HG03097 (cell line): ENCODE results near the gene NOL6.
"Not testable (repeated sequence)": the region's sequence is repeated elsewhere in the genome, so short reads cannot be mapped to it uniquely, and the experiment has no call there.

ENCODE experiments used
- ATAC-seq: cut with Tn5 transposase; IDR thresholded peaks from one replicate; pipeline ENCODE4 v1.9.1; 2021; ENCODE audit not compliant: unreplicated experiment, low FRiP score

The NOL6 gene

DNA sequence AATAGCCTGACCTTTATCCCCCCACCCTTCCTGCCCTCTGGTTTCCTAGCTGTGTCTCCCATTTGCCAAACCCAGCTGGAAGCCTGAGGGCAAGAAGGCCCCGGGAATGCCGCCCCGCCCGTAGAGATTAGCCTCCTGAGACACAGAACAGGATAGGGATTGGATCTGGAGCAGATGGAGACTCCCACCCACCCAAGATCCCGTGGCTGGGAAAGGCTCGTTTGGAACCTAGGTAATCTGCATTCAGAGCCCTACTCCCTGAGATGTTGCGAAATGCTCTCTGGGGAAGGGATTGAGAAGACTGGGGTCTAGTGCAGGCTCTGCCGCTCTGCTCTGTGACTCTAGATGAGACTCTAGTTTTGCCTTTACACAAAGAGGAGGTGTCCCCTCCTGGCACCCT is 37.3 kb downstream of the NOL6 start:
- ATAC-seq, result no peak

- no peak for ATAC-seq
These were observed 37.9 kb downstream of the NOL6 start for GRCh38 chr9:33435821-33436277.

GRCh38 chr9:33434317-33435105 is 39.2 kb downstream of the NOL6 start:
- ATAC-seq, result no peak

DNA sequence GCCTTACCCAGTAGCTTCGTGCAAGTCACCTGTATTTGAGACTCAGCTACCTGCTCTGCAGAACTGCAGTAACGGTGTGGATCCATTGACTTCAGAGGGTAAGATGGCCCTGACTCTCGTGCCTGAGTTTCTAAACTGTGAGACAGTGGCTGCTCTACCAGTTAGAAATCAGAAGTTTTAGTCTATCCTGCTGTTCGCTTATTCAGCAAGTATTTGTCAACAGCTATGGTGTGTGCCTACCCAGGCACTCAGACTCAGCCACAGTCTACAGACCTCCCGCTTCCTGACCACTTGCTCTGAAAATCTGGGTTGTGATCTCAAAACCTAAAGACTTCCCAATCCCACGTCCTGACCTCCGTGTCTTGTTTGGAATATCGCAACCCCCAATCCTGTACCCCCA is 39.9 kb downstream of the NOL6 start:
- no peak for ATAC-seq

- no peak for ATAC-seq
These were observed 42.3 kb downstream of the NOL6 start for GRCh38 chr9:33431420-33431819.

DNA sequence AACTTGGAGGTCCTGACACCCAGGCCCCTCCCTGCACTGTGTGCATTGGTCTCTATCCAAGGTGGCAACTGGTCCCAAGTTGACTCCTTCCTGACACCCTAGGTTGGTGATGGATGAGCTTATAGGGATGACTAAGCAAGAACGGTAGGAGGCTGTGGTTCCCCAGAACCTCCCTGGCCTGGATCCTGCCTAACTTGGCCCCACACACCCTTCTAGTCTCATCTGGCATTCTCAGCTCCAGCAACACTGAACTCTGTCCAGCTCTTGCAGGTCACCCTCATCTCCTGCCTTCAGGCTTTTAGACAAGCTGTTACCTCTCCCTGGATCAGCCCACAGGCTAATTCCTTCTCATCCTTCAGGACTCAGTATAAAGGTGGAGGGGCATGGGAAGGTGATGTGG is 42.8 kb downstream of the NOL6 start:
- no peak for ATAC-seq

DNA sequence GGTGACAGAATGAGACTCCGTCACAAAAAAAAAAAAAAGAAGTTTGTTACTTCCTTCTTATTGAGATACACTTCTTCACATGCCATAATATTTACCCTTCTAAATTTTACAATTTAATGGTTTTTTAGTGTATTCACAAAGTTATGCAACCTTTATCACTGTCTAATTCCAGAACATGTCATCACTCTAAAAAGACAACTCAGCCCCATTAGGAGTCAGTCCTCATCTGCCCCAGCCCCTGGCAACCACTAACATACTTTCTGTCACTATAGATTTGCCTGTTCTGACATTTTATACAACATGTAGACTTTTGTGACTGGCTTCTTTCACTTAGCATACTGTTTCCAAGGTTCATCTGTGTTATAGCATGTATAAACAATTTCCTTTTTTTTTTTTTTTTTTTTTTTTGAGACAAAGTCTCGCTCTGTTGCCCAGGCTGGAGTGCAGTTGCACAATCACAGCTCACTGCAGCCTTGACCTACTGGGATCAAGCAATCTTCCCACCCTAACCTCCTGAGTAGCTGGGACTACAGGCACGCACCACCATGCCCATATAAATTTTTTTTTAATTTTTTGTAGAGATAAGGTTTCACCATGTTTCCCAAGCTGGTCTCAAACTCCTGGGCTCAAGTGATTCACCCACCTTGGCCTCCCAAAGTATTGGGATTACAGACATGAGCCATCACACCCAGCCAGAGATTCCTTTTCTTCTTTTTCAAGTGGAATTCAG is 44.3 kb downstream of the NOL6 start:
- ATAC-seq, result no peak

GRCh38 chr9:33426843-33427293 is 46.9 kb downstream of the NOL6 start:
- no peak for ATAC-seq

DNA sequence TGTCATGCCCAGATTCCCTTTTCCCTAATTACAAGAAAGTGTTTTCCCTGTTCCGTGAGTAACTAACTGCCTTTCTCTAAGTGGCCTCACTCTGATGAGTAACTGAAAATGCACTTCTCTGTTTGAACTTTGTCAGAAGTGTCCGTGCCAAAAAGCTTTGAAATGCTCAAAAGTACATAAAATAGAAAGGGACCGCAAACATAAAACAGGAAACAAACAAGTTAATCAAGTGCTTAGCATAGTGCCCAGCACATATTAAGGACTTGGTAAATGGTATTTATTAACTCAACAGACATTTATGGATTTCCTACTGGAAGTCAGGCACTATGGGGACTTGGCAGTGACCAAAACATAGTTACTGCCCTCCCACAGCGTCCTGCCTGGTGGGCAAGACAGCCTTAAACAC is 48.6 kb downstream of the NOL6 start:
- no peak for ATAC-seq

DNA sequence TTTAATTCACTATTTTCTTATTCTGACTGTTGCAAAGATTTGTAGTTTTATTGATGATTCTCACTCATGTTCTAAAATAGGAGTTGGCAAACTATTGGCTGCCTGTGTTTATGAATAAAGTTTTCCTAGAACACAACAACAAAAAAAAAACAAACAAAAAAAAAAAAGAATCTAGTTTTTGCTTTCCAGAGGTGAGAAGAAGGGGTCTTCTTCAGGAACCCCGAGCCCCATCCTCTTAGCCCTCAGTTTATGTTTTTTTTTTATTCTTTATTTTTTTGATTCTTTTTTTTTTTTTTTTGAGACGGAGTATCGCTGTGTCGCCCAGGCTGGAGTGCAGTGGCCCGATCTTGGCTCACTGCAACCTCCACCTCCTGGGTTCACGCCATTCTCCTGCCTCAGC is 49.2 kb downstream of the NOL6 start:
- not testable (repeated sequence) for ATAC-seq

DNA sequence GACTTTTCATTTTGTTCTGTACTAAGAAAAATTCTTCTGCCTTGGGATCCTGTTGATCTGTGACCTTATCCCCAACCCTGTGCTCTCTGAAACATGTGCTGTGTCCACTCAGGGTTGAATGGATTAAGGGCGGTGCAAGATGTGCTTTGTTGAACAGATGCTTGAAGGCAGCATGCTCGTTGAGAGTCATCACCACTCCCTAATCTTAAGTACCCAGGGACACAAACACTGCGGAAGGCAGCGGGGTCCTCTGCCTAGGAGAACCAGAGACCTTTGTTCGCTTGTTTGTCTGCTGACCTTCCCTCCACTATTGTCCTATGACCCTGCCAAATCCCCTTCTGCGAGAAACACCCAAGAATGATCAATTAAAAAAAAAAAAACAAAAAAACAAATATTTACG is 49.7 kb downstream of the NOL6 start:
- not testable (repeated sequence) for ATAC-seq

DNA sequence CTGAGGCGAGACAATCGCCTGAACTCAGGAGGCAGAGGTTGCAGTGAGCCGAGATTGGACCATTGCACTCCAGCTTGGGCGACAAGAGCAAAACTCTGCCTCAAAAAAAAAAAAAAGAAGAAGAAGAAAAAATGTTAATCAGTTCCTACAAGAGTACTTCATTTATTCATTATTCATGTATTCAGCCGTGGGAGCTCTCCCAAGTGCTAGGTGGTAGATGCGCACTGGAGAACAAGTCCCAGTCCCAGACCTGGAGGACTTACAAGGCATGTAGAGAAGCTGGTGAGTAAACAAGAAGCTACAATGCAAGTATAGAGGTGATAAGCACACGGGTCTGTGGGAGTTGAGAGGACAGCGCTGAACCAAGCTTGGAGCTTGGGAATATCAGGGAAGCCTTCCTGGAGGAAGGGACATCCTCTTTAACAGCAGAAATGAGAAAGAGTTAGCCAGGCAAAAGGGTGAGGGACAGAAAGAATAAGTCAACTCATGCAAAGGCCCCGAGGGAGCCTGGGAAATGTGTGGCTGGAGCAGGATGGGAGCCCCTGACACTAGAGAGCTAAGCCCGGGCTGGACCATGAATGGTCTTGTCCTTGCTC is 53.9 kb downstream of the NOL6 start:
- no peak for ATAC-seq

DNA sequence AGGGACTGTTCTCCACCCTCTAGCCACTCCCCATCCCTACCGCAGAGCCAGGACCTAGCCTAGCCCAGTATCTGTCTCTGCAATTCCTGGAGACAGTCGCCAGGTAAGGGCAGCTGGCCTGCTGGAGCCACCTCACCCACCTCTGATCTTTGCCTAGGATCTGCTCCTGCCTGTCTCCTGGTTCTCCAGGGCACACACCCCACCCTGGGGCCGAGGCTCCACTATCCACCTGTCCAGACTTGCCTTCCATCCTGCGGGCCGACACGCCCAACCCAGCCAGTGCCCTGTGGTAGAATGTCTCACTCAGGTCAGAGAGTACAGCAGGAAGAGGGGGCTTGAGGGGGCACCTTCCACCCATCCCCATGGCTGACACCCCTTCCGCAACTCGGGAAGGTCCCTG is 55.6 kb downstream of the NOL6 start:
- no peak for ATAC-seq

DNA sequence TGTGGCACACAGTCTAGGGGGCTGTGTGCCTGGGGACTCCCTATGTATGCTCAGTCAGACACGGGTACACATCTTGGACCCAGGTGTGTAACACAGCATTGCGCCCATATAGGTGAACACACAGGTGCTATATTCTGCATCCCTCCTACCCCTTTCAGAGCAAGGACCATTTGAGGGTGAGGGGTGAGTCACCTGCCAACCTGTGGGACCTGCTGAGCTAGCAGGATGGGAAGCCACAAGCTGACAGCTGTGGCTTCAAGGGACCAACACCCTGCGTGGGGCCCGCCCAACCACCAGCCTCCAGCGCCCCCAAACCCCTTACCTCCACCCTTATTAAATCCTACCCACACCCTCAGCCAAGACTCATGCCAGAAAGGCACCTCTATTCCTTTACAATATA is 56.7 kb downstream of the NOL6 start:
- ATAC-seq, result no peak

GRCh38 chr9:33415501-33416038 is 58.2 kb downstream of the NOL6 start:
- ATAC-seq, result no peak

GRCh38 chr9:33414889-33415500 is 58.7 kb downstream of the NOL6 start:
- ATAC-seq, result no peak

DNA sequence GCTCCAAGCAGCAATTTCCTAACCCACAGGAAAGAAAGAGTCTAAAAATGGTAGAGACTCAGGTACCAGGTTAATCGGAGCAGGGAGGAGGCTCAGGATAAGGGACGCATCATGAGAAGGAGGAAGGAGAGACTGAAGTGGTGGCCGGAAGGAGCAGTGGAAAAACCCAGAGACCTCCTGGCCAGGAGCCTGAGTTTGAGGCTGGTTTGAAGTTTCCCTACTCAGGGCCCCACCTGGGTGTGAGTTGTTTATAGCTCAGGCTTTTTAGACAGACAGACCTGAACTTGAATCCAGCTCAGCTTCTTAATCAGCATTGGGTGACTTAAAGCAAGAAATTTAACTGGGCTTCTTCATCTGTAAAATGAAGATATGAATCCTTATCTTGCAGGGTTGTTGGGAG is 59.5 kb downstream of the NOL6 start:
- ATAC-seq, result no peak
